H9 (cell line): ENCODE results near the gene OGFRL1. TPM values are rescaled to one million over a fixed set of nuclear protein-coding genes. Genes with fewer than 3 reads are reported as not detected.

Source experiments
- DNase-seq: peaks from one replicate; pipeline ENCODE4 v3.0.0-alpha.2; 2017
- H2AFZ ChIP-seq: one replicate; pipeline ENCODE4 v1.6.1; 2013; ENCODE audit warnings: mild to moderate bottlenecking, low read length, control low read depth, moderate library complexity
- H2AK5ac ChIP-seq: 2 replicates; pipeline ENCODE4 v1.6.1; 2013; ENCODE audit warnings: low read length, control low read depth, mixed read lengths; ENCODE audit not compliant: insufficient read length
- H2BK120ac ChIP-seq: one replicate; pipeline ENCODE4 v1.6.1; 2013; ENCODE audit warnings: low read depth, mild to moderate bottlenecking, low read length, control low read depth, inconsistent platforms; ENCODE audit not compliant: poor library complexity, severe bottlenecking
- H2BK12ac ChIP-seq: 2 replicates; pipeline ENCODE4 v1.6.1; 2013; ENCODE audit warnings: low read length, control low read depth, mixed read lengths, low read depth; ENCODE audit not compliant: insufficient read length
- H2BK15ac ChIP-seq: 2 replicates; pipeline ENCODE4 v1.6.1; 2013; ENCODE audit warnings: low read depth, low read length, control low read depth
- H2BK20ac ChIP-seq: one replicate; pipeline ENCODE4 v1.6.1; 2013; ENCODE audit warnings: low read depth, mild to moderate bottlenecking, low read length, control low read depth, inconsistent platforms; ENCODE audit not compliant: poor library complexity, severe bottlenecking
- H2BK5ac ChIP-seq: 2 replicates; pipeline ENCODE4 v1.6.1; 2013; ENCODE audit warnings: low read length, control low read depth, mixed read lengths; ENCODE audit not compliant: insufficient read length
- H3K14ac ChIP-seq: 2 replicates; pipeline ENCODE4 v1.6.1; 2013; ENCODE audit warnings: low read length, control low read depth; ENCODE audit not compliant: insufficient read depth
- H3K18ac ChIP-seq: 2 replicates; pipeline ENCODE4 v1.6.1; 2013; ENCODE audit warnings: low read depth, mild to moderate bottlenecking, mixed read lengths, low read length, control low read depth; ENCODE audit not compliant: insufficient read length
- H3K23ac ChIP-seq: 2 replicates; pipeline ENCODE4 v1.6.1; 2013; ENCODE audit warnings: low read length, control low read depth, mixed read lengths, low read depth; ENCODE audit not compliant: insufficient read length
- H3K23me2 ChIP-seq: 2 replicates; pipeline ENCODE4 v1.6.1; 2013; ENCODE audit warnings: low read depth, mild to moderate bottlenecking, mixed read lengths, low read length, control low read depth; ENCODE audit not compliant: insufficient read length, poor library complexity, severe bottlenecking
- H3K27ac ChIP-seq: 2 replicates; pipeline ENCODE4 v1.5.1; 2013; ENCODE audit warnings: low read length, control low read depth, mixed read lengths, low read depth; ENCODE audit not compliant: insufficient read length
- H3K27me3 ChIP-seq: 2 replicates; pipeline ENCODE4 v1.6.1; 2013; ENCODE audit warnings: low read length, control low read depth, inconsistent platforms; ENCODE audit not compliant: insufficient read depth
- H3K4ac ChIP-seq: 2 replicates; pipeline ENCODE4 v1.6.1; 2013; ENCODE audit warnings: low read depth, mild to moderate bottlenecking, control low read depth, inconsistent platforms, low read length, moderate library complexity
- H3K4me1 ChIP-seq: 2 replicates; pipeline ENCODE4 v1.6.1; 2013; ENCODE audit warnings: low read length, control low read depth, inconsistent platforms; ENCODE audit not compliant: insufficient read depth
- H3K4me2 ChIP-seq: 2 replicates; pipeline ENCODE4 v1.6.1; 2013; ENCODE audit warnings: low read length, control low read depth, mixed read lengths; ENCODE audit not compliant: insufficient read length, insufficient read depth
- H3K56ac ChIP-seq: 2 replicates; pipeline ENCODE4 v1.6.1; 2013; ENCODE audit warnings: low read depth, mild to moderate bottlenecking, mixed read lengths, low read length, control low read depth; ENCODE audit not compliant: insufficient read length
- H3K79me1 ChIP-seq: 2 replicates; pipeline ENCODE4 v1.6.1; 2013; ENCODE audit warnings: low read depth, mild to moderate bottlenecking, moderate library complexity, low read length, control low read depth, inconsistent platforms; ENCODE audit not compliant: insufficient read depth, poor library complexity, severe bottlenecking
- H3K79me2 ChIP-seq: 2 replicates; pipeline ENCODE4 v1.6.1; 2013; ENCODE audit warnings: low read length, control low read depth, inconsistent platforms; ENCODE audit not compliant: insufficient read depth
- H3K9ac ChIP-seq: 2 replicates; pipeline ENCODE4 v1.6.1; 2013; ENCODE audit warnings: low read length, control low read depth, mixed read lengths; ENCODE audit not compliant: insufficient read length; ENCODE audit errors: extremely low read depth
- H3K9me3 ChIP-seq: one replicate; pipeline ENCODE4 v1.6.1; 2013; ENCODE audit warnings: low read depth, low read length, inconsistent platforms; ENCODE audit not compliant: control insufficient read depth
- H3T11ph ChIP-seq: one replicate; pipeline ENCODE4 v1.6.1; 2013; ENCODE audit warnings: mild to moderate bottlenecking, low read length, control low read depth, inconsistent platforms
- H4K20me1 ChIP-seq: one replicate; pipeline ENCODE4 v1.6.1; 2013; ENCODE audit not compliant: control insufficient read depth, insufficient read length, insufficient read depth
- H4K5ac ChIP-seq: 2 replicates; pipeline ENCODE4 v1.6.1; 2013; ENCODE audit warnings: low read depth, mild to moderate bottlenecking, mixed read lengths, low read length, control low read depth; ENCODE audit not compliant: insufficient read length
- H4K8ac ChIP-seq: replicated peaks from 2 replicates; pipeline ENCODE4 v1.6.1; 2013; ENCODE audit warnings: low read length, control low read depth, mixed read lengths, low read depth; ENCODE audit not compliant: insufficient read length
- H4K91ac ChIP-seq: 2 replicates; pipeline ENCODE4 v1.6.1; 2013; ENCODE audit warnings: low read depth, mild to moderate bottlenecking, moderate library complexity, mixed read lengths, low read length, control low read depth; ENCODE audit not compliant: insufficient read length
- H3K27ac Mint-ChIP-seq, 3 experiments: 2 replicates in 2 of 3; 3 replicates in 1 of 3; pipeline ENCODE4 v1.8.0; 2020 to 2021; ENCODE audit warnings: mixed read lengths in 3 of 3, mild to moderate bottlenecking in 1 of 3, moderate library complexity in 1 of 3
- H3K27me3 Mint-ChIP-seq: 2 replicates; pipeline ENCODE4 v1.8.0; 2021; ENCODE audit warnings: low read depth, mild to moderate bottlenecking, moderate library complexity, mixed read lengths
- H3K36me3 Mint-ChIP-seq, 3 experiments: 2 replicates in 2 of 3; 3 replicates in 1 of 3; pipeline ENCODE4 v1.8.0; 2020 to 2021; ENCODE audit warnings: low read depth in 3 of 3, mixed read lengths in 3 of 3; ENCODE audit not compliant: insufficient read depth in 1 of 3
- H3K4me1 Mint-ChIP-seq, 2 experiments: 2 replicates each; pipeline ENCODE4 v1.8.0; 2020; ENCODE audit warnings: mixed read lengths in 2 of 2
- H3K4me3 Mint-ChIP-seq, 2 experiments: 2 replicates in 1 of 2; 3 replicates in 1 of 2; pipeline ENCODE4 v1.8.0; 2020 to 2021; ENCODE audit warnings: mild to moderate bottlenecking in 2 of 2, mixed read lengths in 2 of 2, moderate library complexity in 1 of 2
- H3K9me3 Mint-ChIP-seq, 2 experiments: 2 replicates in 1 of 2; 3 replicates in 1 of 2; pipeline ENCODE4 v1.8.0; 2020; ENCODE audit warnings: mild to moderate bottlenecking in 2 of 2, mixed read lengths in 2 of 2, moderate library complexity in 1 of 2
- WGBS: extraction: QIAGEN DNeasy Blood & Tissue Kit; methylation state at CpG from one replicate; pipeline ENCODE4 v1.1.7; 2013; ENCODE audit warnings: missing lambda C conversion rate, low lambda C conversion rate, mixed read lengths; ENCODE audit not compliant: insufficient read length; ENCODE audit errors: extremely low coverage; 5-methylcytosine and 5-hydroxymethylcytosine counted together
- total RNA-seq: library from RNA; stranded (reverse); gene quantifications from 2 replicates; pipeline ENCODE4 v1.2.1, GENCODE V29; 2021
- TF ChIP-seq, protein P1 (sequence below): fragments of 200-600 bp; sonication (generic); conservative IDR thresholded peaks from 3 replicates; pipeline ENCODE4 v1.8.0; 2021; ENCODE audit warnings: antibody characterized with exemption, mild to moderate bottlenecking

OGFRL1 gene
- total RNA-seq, 1 experiment from 2014 or later, result 2.8 TPM

DNA sequence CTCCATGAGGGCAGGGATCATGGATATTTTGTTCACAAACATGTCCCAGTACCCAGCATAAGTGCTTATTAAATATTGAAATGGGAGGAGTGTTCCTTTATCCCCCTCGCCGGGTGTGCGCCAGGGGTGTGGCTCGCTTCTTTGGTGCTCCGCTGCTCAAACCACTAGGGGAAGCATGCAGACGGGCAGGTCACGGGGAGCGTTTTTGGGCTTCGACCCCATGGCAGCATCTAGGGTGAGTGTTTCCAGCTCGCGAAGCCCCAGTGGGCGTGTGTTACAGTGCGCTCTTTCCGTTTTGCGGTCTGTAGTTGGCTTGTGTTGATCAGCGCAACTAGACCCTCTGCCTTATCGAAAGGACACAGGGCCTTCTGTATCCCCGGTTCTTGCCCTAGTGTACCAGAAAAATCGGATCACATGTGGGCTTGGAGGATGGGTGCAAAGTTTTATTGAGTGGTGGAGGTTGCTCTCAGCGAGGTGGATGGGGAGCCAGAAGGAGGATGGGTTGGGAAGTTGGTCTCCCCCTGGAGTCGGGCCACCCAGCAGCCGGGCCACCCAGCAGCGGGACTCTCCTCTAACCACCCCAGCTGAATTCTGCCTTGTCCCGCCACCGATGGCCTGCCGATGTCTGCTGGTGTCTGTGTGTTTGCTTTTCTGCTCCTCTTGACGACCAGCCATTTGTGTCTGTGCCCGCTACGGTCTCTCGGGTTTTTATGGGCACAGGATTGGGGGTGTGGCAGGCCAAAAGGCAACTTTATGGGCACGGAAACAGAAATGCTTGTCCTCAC lies 43.2 kb upstream of the OGFRL1 start:
- Histone ChIP-seq H3K27me3 (no peaks in the 10 kb centered on the region), H3K4me2 (no peak overlapping the region), H3K9me3 (no peaks in the 10 kb centered on the region), H4K5ac (no peak overlapping the region), H3K18ac (no peak overlapping the region), H3K4ac (no peak overlapping the region), H3K9ac (no peak overlapping the region), H2BK120ac (no peak overlapping the region), H2AFZ (no peak overlapping the region), H4K8ac (no peak overlapping the region), H3K79me2 (no peaks in the 10 kb centered on the region), H2BK20ac (no peak overlapping the region), H3K4me1 (peaks cover 4% of the 10 kb centered on the region; the same call in 1 of the 2 replicates), H3K14ac (no peak overlapping the region), H3K23ac (no peak overlapping the region), H3K23me2 (no peaks in the 10 kb centered on the region), H3T11ph (no peak overlapping the region), H3K27ac (no peak overlapping the region), H2BK12ac (no peak overlapping the region), H2AK5ac (no peak overlapping the region), H4K91ac (no peak overlapping the region), H2BK15ac (no peak overlapping the region), H2BK5ac (no peak overlapping the region), H3K79me1 (no peaks in the 10 kb centered on the region), H3K56ac (no peak overlapping the region), H4K20me1 (no peaks in the 10 kb centered on the region)
- no peak for DNase-seq
- no peak overlapping the region for H3K27ac Mint-ChIP-seq
- H3K4me3 Mint-ChIP-seq, result no peak overlapping the region
- WGBS, result no CpG with 5 or more reads among the region's 31 CpGs
- TF ChIP-seq, protein P1, sequence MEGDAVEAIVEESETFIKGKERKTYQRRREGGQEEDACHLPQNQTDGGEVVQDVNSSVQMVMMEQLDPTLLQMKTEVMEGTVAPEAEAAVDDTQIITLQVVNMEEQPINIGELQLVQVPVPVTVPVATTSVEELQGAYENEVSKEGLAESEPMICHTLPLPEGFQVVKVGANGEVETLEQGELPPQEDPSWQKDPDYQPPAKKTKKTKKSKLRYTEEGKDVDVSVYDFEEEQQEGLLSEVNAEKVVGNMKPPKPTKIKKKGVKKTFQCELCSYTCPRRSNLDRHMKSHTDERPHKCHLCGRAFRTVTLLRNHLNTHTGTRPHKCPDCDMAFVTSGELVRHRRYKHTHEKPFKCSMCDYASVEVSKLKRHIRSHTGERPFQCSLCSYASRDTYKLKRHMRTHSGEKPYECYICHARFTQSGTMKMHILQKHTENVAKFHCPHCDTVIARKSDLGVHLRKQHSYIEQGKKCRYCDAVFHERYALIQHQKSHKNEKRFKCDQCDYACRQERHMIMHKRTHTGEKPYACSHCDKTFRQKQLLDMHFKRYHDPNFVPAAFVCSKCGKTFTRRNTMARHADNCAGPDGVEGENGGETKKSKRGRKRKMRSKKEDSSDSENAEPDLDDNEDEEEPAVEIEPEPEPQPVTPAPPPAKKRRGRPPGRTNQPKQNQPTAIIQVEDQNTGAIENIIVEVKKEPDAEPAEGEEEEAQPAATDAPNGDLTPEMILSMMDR, result no peak
- H3K4me1 Mint-ChIP-seq, result peaks cover 5 to 10% of the 10 kb centered on the region in 2 experiments
- H3K27me3 Mint-ChIP-seq, result no peaks in the 10 kb centered on the region; the same call in 1 of the 2 replicates
- H3K36me3 Mint-ChIP-seq, result peaks cover 0 to 5% (median 0%) of the 10 kb centered on the region in 3 experiments; a peak in 3 of 7 replicates
- H3K9me3 Mint-ChIP-seq, result peaks cover 11 to 14% of the 10 kb centered on the region in 2 experiments; a peak in 4 of 5 replicates
